ENCODE data around the gene IPO11. TPM values are rescaled to one million over a fixed set of nuclear protein-coding genes. Genes with fewer than 3 reads are reported as not detected.
A peak's percentile ranks its signal among the peaks of the same experiment; 100 is the strongest.

IPO11 gene
- total RNA-seq, 2 experiments from 2014 or later: 59.7 to 61.2 TPM

GRCh38 chr5:62585306-62585705 is 172.7 kb downstream of the IPO11 start:
- no peaks in the 10 kb centered on the region for H3K27me3 Mint-ChIP-seq
- ChIA-PET CTCF (interaction anchor here (1.2 kb wide), 1 partner anchor 124 kb away, joined by 3 read pairs; no protein-coding TSS in a partner anchor), POLR2A (no interaction called here)
- TF ChIP-seq, protein P1, sequence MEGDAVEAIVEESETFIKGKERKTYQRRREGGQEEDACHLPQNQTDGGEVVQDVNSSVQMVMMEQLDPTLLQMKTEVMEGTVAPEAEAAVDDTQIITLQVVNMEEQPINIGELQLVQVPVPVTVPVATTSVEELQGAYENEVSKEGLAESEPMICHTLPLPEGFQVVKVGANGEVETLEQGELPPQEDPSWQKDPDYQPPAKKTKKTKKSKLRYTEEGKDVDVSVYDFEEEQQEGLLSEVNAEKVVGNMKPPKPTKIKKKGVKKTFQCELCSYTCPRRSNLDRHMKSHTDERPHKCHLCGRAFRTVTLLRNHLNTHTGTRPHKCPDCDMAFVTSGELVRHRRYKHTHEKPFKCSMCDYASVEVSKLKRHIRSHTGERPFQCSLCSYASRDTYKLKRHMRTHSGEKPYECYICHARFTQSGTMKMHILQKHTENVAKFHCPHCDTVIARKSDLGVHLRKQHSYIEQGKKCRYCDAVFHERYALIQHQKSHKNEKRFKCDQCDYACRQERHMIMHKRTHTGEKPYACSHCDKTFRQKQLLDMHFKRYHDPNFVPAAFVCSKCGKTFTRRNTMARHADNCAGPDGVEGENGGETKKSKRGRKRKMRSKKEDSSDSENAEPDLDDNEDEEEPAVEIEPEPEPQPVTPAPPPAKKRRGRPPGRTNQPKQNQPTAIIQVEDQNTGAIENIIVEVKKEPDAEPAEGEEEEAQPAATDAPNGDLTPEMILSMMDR (IDR thresholded peaks at IDR 0.05): no peak
- no peak overlapping the region for H3K4me3 Mint-ChIP-seq
- DNase-seq: no peak
- peaks cover 18% of the 10 kb centered on the region for H3K4me1 Mint-ChIP-seq (ENCODE audit: low read depth)
- ATAC-seq: no peak
- intact Hi-C loops (cut with micrococcal nuclease): no loop called here
- peak overlapping the region; percentile 6 for H3K27ac Mint-ChIP-seq
- H3K9me3 Mint-ChIP-seq: no peaks in the 10 kb centered on the region
- H3K36me3 Mint-ChIP-seq (ENCODE audit: low read depth): peaks cover 27% of the 10 kb centered on the region

GRCh38 chr5:62585751-62586150 is 173.2 kb downstream of the IPO11 start:
- intact Hi-C loops (cut with micrococcal nuclease): no loop called here
- Mint-ChIP-seq H3K27ac (peak overlapping the region; percentile 6), H3K9me3 (no peaks in the 10 kb centered on the region), H3K4me3 (no peak overlapping the region), H3K4me1 (ENCODE audit: low read depth) (peaks cover 15% of the 10 kb centered on the region), H3K27me3 (no peaks in the 10 kb centered on the region), H3K36me3 (ENCODE audit: low read depth) (peaks cover 22% of the 10 kb centered on the region)
- CTCF ChIA-PET: no interaction called here
- TF ChIP-seq, protein P1 (IDR thresholded peaks at IDR 0.05): no peak
- POLR2A ChIA-PET: no interaction called here
- ATAC-seq (no peak), DNase-seq (no peak)

DNA sequence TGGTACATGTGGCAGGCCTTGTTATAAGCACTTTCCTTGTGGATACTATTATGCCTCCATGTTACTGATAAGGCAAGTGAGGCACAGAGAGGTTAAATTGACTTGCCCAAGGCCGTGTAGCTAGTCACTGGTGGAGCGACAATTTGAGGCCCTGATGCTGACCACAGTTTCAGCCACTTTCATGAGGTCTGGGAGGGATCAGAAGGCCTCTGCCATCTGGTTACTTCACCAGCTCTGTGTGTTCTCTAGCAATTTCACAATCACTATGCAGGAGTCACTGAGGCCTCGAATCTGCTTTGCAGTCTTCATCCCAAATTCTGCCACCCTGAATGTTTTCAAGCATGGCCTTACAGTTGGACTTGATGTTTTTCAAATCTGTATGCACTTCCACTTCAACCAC is 175.2 kb downstream of the IPO11 start:
- DNase-seq (peak; percentile 8), ATAC-seq (peak; percentile 24)
- Mint-ChIP-seq H3K4me1 (ENCODE audit: low read depth) (peaks cover 15% of the 10 kb centered on the region), H3K4me3 (no peak overlapping the region), H3K36me3 (ENCODE audit: low read depth) (peaks cover 32% of the 10 kb centered on the region), H3K9me3 (no peaks in the 10 kb centered on the region), H3K27me3 (no peaks in the 10 kb centered on the region), H3K27ac (no peak overlapping the region)
- intact Hi-C loops (cut with micrococcal nuclease): no loop called here
- TF ChIP-seq, protein P1 (IDR thresholded peaks at IDR 0.05): no peak
- ChIA-PET POLR2A (no interaction called here), CTCF (interaction anchor here (1.4 kb wide), 1 partner anchor 14 kb away, joined by 4 read pairs; no protein-coding TSS in a partner anchor)

DNA sequence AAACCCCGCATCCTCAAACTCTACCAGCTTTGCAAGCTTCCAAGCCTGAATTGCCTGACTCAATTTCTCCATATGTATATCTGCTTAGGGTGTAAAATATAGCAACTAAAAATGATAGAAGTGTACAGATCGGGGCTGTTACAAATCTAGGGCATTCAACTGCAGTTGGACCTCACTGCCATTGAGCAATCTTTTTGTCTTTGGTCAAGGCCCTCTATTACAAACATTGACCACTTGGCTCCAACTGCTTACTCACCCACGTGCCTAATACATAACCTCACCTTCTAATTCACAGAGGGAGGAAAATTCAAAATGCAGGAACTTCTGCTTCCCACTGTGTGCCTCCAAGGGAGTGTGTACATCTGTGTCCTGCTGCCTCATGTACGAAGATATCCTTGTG is 176.1 kb downstream of the IPO11 start:
- intact Hi-C loops (cut with micrococcal nuclease): no loop called here
- POLR2A ChIA-PET: no interaction called here
- H3K9me3 Mint-ChIP-seq: no peaks in the 10 kb centered on the region
- no peak for DNase-seq
- peaks cover 15% of the 10 kb centered on the region for H3K4me1 Mint-ChIP-seq (ENCODE audit: low read depth)
- no peak overlapping the region for H3K27ac Mint-ChIP-seq
- H3K36me3 Mint-ChIP-seq (ENCODE audit: low read depth): peaks cover 38% of the 10 kb centered on the region
- no peak for ATAC-seq
- H3K4me3 Mint-ChIP-seq: no peak overlapping the region
- H3K27me3 Mint-ChIP-seq: no peaks in the 10 kb centered on the region
- TF ChIP-seq, protein P1 (IDR thresholded peaks at IDR 0.05): no peak
- CTCF ChIA-PET: interaction anchor here (1.4 kb wide), 1 partner anchor 15 kb away, joined by 4 read pairs; no protein-coding TSS in a partner anchor

DNA sequence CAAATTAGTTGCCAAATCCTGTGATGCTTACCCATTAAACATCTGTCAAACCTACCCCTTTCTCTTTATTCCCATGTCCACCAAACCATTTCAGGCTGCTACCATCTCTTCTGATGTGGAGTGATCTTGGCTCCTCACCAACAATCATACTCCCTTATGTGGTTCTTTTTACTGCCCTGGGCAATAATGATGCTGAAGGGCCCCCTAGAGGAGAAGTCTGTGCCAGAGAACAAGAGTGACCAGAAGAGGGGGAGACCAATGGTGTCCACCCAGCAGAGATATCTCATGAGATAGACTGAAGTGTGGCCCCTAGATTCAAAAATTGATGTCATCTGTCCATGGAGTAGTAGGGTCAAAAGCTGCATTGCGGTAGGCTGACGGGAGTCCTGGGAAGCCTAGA is 176.9 kb downstream of the IPO11 start:
- no peak for DNase-seq
- Mint-ChIP-seq H3K27ac (no peak overlapping the region), H3K4me1 (ENCODE audit: low read depth) (peaks cover 15% of the 10 kb centered on the region), H3K4me3 (no peak overlapping the region), H3K36me3 (ENCODE audit: low read depth) (peaks cover 38% of the 10 kb centered on the region), H3K27me3 (no peaks in the 10 kb centered on the region), H3K9me3 (no peaks in the 10 kb centered on the region)
- ChIA-PET POLR2A (no interaction called here), CTCF (no interaction called here)
- TF ChIP-seq, protein P1 (IDR thresholded peaks at IDR 0.05): no peak
- ATAC-seq: no peak
- intact Hi-C loops (cut with micrococcal nuclease): no loop called here
